Measurements from ENCODE around the gene DMRT2. TPM values are rescaled to one million over a fixed set of nuclear protein-coding genes. Genes with fewer than 3 reads are reported as not detected.

DMRT2 gene
- total and polyA plus RNA-seq, 4 donors: 0.03 TPM; not detected in 3

- Histone ChIP-seq H3K27ac (ENCODE audit: low read depth in 1 of 2, low read length in 2 of 2) (no peak overlapping the region), H3K36me3 (ENCODE audit: control insufficient read depth in 4 of 4, insufficient read depth in 3 of 4, low read depth in 1 of 4, low read length in 3 of 4) (no peaks in the 10 kb centered on the region), H3K4me3 (ENCODE audit: low read depth in 1 of 3, low read length in 3 of 3) (no peak overlapping the region), H3K9me3 (ENCODE audit: control insufficient read depth in 4 of 4, low read length in 3 of 4) (no peaks in the 10 kb centered on the region), H3K27me3 (ENCODE audit: control insufficient read depth in 4 of 4, insufficient read depth in 4 of 4, low read length in 3 of 4) (peaks cover 0 to 7% (median 0%) of the 10 kb centered on the region in 4 donors), H3K4me1 (ENCODE audit: control insufficient read depth in 4 of 4, insufficient read depth in 4 of 4, low read length in 3 of 4) (no peaks in the 10 kb centered on the region), H3K9ac (ENCODE audit: low read depth in 1 of 2, low read length in 2 of 2) (no peak overlapping the region)
- WGBS: 19% methylated on average over 13 of the region's 13 CpGs
- TF ChIP-seq JUND (IDR thresholded peaks at IDR 0.05): no peak
- no peak for TF ChIP-seq ATF3 (IDR thresholded peaks at IDR 0.05)
- no peak for TF ChIP-seq FOXA1 (IDR thresholded peaks at IDR 0.05)
- TF ChIP-seq TAF1 (conservative IDR thresholded peaks at IDR 0.05): no peak
- TF ChIP-seq GABPA (IDR thresholded peaks at IDR 0.05 in 1 of 2, conservative IDR thresholded peaks at IDR 0.05 in 1 of 2): no peak
- TF ChIP-seq EGR1 (IDR thresholded peaks at IDR 0.05; ENCODE audit: low read depth in 2 of 2): no peak
- TF ChIP-seq REST (IDR thresholded peaks at IDR 0.05): no peak
- TF ChIP-seq ZBTB33 (IDR thresholded peaks at IDR 0.05): no peak
- DNase-seq (ENCODE audit: low spot score): no peak
Observed at GRCh38 chr9:1083325-1083913, 33.3 kb downstream of the DMRT2 start.

GRCh38 chr9:1085086-1085485 is 34.9 kb downstream of the DMRT2 start:
- no peak overlapping the region for H3K9ac ChIP-seq (ENCODE audit: low read depth in 1 of 2, low read length in 2 of 2)
- 89% methylated on average over 4 of the region's 4 CpGs for WGBS
- TF ChIP-seq RXRA (IDR thresholded peaks at IDR 0.05) (no peak), EGR1 (IDR thresholded peaks at IDR 0.05; ENCODE audit: low read depth in 2 of 2) (no peak), GABPA (IDR thresholded peaks at IDR 0.05 in 1 of 2, conservative IDR thresholded peaks at IDR 0.05 in 1 of 2) (no peak), FOXA2 (IDR thresholded peaks at IDR 0.05) (no peak)
- H3K4me1 ChIP-seq (ENCODE audit: control insufficient read depth in 4 of 4, insufficient read depth in 4 of 4, low read length in 3 of 4): no peaks in the 10 kb centered on the region
- H3K27ac ChIP-seq (ENCODE audit: low read depth in 1 of 2, low read length in 2 of 2): no peak overlapping the region
- no peak for DNase-seq (ENCODE audit: low spot score)
- H3K4me3 ChIP-seq (ENCODE audit: low read depth in 1 of 3, low read length in 3 of 3): no peak overlapping the region
- no peaks in the 10 kb centered on the region for H3K9me3 ChIP-seq (ENCODE audit: control insufficient read depth in 4 of 4, low read length in 3 of 4)
- peaks cover 0 to 7% (median 0%) of the 10 kb centered on the region in 4 donors for H3K27me3 ChIP-seq (ENCODE audit: control insufficient read depth in 4 of 4, insufficient read depth in 4 of 4, low read length in 3 of 4)
- H3K36me3 ChIP-seq (ENCODE audit: control insufficient read depth in 4 of 4, insufficient read depth in 3 of 4, low read depth in 1 of 4, low read length in 3 of 4): no peaks in the 10 kb centered on the region

GRCh38 chr9:1086517-1086916 is 36.4 kb downstream of the DMRT2 start:
- Histone ChIP-seq H3K36me3 (ENCODE audit: control insufficient read depth in 4 of 4, insufficient read depth in 3 of 4, low read depth in 1 of 4, low read length in 3 of 4) (no peaks in the 10 kb centered on the region), H3K27ac (ENCODE audit: low read depth in 1 of 2, low read length in 2 of 2) (no peak overlapping the region), H3K9me3 (ENCODE audit: control insufficient read depth in 4 of 4, low read length in 3 of 4) (no peaks in the 10 kb centered on the region), H3K4me3 (ENCODE audit: low read depth in 1 of 3, low read length in 3 of 3) (no peak overlapping the region), H3K27me3 (ENCODE audit: control insufficient read depth in 4 of 4, insufficient read depth in 4 of 4, low read length in 3 of 4) (peaks cover 0 to 7% (median 0%) of the 10 kb centered on the region in 4 donors), H3K4me1 (ENCODE audit: control insufficient read depth in 4 of 4, insufficient read depth in 4 of 4, low read length in 3 of 4) (no peaks in the 10 kb centered on the region), H3K9ac (ENCODE audit: low read depth in 1 of 2, low read length in 2 of 2) (no peak overlapping the region)
- 69% methylated on average over 3 of the region's 3 CpGs for WGBS
- DNase-seq (ENCODE audit: low spot score): no peak
- TF ChIP-seq FOXA1 (IDR thresholded peaks at IDR 0.05) (no peak), GABPA (IDR thresholded peaks at IDR 0.05 in 1 of 2, conservative IDR thresholded peaks at IDR 0.05 in 1 of 2) (no peak), FOXA2 (IDR thresholded peaks at IDR 0.05) (no peak), CTCF (IDR thresholded peaks at IDR 0.05; ENCODE audit: low read depth, low read length, missing input control) (no peak), JUND (IDR thresholded peaks at IDR 0.05) (no peak), REST (IDR thresholded peaks at IDR 0.05) (no peak), ATF3 (IDR thresholded peaks at IDR 0.05) (no peak), TAF1 (conservative IDR thresholded peaks at IDR 0.05) (no peak), NR2F2 (IDR thresholded peaks at IDR 0.05) (no peak), HNF4G (IDR thresholded peaks at IDR 0.05) (no peak), RAD21 (IDR thresholded peaks at IDR 0.05) (no peak)
